ENCODE results near the gene ADNP.

The ADNP gene

GRCh38 chr20:50876816-50877215, 54.4 kb downstream of the ADNP start:
- no peaks in the 10 kb centered on the region for H3K9me3 ChIP-seq (ENCODE audit: control insufficient read depth, insufficient read depth, low read length)
- no peak overlapping the region for H3K9ac ChIP-seq (ENCODE audit: low read depth, low read length)
- H3K4me1 ChIP-seq (ENCODE audit: insufficient read depth, low read length): peaks cover 5% of the 10 kb centered on the region; the same call in 1 of the 2 replicates
- H3K36me3 ChIP-seq (ENCODE audit: insufficient read depth, low read length): no peaks in the 10 kb centered on the region

- H3K9me3 ChIP-seq (ENCODE audit: control insufficient read depth, insufficient read depth, low read length): no peaks in the 10 kb centered on the region
- H3K36me3 ChIP-seq (ENCODE audit: insufficient read depth, low read length): no peaks in the 10 kb centered on the region
- peaks cover 5% of the 10 kb centered on the region; the same call in 1 of the 2 replicates for H3K4me1 ChIP-seq (ENCODE audit: insufficient read depth, low read length)
- no peak overlapping the region for H3K9ac ChIP-seq (ENCODE audit: low read depth, low read length)
Measured at GRCh38 chr20:50876063-50876685, 55.1 kb downstream of the ADNP start.

- Histone ChIP-seq H3K4me1 (ENCODE audit: insufficient read depth, low read length) (peaks cover 10% of the 10 kb centered on the region; the same call in 1 of the 2 replicates), H3K9me3 (ENCODE audit: control insufficient read depth, insufficient read depth, low read length) (no peaks in the 10 kb centered on the region), H3K9ac (ENCODE audit: low read depth, low read length) (no peak overlapping the region), H3K36me3 (ENCODE audit: insufficient read depth, low read length) (no peaks in the 10 kb centered on the region)
Measured at GRCh38 chr20:50874758-50875665, 56.2 kb downstream of the ADNP start.

DNA sequence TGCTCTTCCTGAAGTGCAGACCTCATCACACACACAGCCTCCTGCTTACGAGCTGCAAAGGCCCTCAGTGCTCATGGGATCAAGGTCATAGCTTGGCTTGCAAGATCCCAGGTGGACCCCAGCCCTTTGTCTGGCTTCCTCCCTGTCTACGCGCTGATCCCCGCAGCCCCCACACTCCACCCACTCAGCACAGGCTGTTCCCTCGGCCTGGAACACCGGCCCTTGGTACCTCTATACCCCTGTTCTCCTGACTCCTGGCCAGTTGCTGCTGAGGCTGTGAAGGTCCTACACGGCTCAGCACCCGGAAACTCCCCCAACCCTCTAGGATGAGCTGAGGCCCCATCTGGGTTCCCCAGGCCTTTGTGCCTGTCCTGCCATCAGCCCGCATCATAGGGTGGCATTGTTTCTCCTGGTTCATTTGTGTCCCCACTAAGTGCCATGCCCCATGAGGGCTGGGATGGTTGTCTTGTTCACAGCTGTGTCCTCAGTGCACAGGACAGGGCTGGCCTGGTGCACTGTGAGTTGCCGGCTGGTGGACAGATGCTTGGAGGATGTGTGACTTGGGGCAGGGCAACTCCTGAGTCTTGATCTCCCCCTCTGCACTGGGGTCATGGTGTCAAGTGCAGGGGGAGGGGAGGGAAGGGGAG, 57.0 kb downstream of the ADNP start:
- no peaks in the 10 kb centered on the region for H3K9me3 ChIP-seq (ENCODE audit: control insufficient read depth, insufficient read depth, low read length)
- H3K4me1 ChIP-seq (ENCODE audit: insufficient read depth, low read length): peaks cover 10% of the 10 kb centered on the region; the same call in 1 of the 2 replicates
- H3K36me3 ChIP-seq (ENCODE audit: insufficient read depth, low read length): no peaks in the 10 kb centered on the region
- no peak overlapping the region for H3K9ac ChIP-seq (ENCODE audit: low read depth, low read length)

DNA sequence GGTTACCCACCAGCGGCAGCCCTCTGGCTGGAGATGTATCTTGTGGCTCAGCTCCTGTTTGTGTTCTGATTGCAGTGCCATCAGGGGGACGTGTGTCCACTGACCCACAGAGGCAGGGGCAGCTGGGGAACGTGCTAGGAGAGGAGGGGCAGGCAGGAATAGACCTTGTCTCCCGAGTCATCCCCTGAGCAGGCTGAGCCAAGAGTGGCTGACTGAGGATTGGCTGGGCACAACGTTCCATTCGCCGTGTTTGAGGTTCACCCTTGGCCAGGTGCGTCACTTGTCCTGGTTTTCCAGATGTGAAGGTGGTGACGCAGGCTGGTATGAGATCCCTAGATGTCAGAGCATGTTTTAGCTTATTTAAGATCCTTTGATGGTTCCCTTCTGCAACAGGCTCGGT, 57.7 kb downstream of the ADNP start:
- no peaks in the 10 kb centered on the region for H3K36me3 ChIP-seq (ENCODE audit: insufficient read depth, low read length)
- H3K9me3 ChIP-seq (ENCODE audit: control insufficient read depth, insufficient read depth, low read length): no peaks in the 10 kb centered on the region
- H3K9ac ChIP-seq (ENCODE audit: low read depth, low read length): no peak overlapping the region
- peaks cover 13% of the 10 kb centered on the region; the same call in 1 of the 2 replicates for H3K4me1 ChIP-seq (ENCODE audit: insufficient read depth, low read length)

DNA sequence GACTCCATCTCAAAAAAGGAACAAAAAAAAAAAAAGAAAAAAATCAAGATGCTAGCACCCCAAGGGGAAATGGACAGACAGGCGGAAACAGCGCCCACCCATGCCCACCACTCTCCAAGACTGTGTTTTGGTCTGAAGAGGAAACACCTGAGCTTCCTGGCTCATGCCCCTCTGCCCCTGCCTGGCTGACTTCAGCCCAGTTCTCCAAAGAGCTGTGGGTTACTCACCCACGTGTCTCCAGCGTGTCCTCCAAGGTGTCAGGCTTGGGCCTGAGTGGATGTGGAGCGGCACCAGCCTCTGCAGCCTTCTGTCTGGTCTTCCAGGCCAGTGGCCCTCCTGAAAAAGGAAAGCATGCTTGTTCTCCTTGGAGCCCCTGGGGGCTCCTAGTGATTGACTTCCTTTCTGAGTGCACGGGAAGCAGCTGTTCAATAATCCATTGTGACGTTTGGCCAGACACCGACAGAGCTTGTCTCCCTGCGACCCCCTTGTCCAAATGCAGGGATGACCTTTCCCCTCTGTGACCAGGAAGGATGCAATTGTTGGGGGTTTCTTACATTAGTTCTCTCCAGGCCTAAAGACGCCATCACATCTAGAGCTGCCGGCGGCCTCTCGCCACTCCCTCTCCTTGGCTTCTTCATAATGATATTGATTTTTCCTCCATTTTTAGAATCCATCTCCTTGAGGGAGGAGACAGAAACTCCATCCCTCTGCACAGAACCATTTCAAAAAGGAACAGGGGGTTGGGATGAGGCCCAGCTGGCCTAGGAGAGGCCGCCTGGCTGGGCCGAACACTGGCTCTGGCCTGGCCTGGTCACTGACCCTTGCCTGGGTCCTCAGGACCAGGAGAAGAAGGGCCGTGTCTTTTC, 58.4 kb downstream of the ADNP start:
- Histone ChIP-seq H3K9ac (ENCODE audit: low read depth, low read length) (no peak overlapping the region), H3K4me1 (ENCODE audit: insufficient read depth, low read length) (peaks cover 13% of the 10 kb centered on the region; the same call in 1 of the 2 replicates), H3K36me3 (ENCODE audit: insufficient read depth, low read length) (no peaks in the 10 kb centered on the region), H3K9me3 (ENCODE audit: control insufficient read depth, insufficient read depth, low read length) (no peaks in the 10 kb centered on the region)

DNA sequence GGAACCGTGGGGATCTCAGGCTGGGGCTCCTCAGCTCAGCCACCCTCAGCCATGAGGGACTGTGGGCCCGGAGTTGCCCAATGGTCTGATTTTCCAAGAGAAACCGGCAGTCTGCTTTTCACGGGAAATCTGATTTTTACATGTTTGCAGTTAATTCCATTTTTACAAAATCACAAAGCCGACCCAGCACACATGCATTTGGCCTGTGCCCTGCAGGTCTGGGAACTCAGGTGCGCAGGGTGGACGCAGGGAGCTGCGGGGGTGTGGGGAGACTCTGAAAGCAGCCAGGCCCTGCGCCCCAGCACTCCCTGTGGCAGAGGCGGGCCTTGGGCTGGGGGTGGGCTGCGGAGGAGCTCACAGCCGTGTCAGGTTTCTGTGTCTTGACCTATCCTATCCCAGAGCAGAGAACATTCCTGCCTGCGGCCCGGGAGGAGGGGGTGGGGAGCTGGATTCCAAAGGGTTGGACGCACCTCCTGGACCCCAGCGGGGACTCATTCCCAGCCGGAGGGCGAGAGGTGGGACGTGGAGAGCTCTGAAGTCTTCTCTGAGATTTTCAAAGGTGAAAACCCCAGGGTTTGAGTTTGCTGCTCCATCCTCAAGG, 60.6 kb downstream of the ADNP start:
- Histone ChIP-seq H3K9ac (ENCODE audit: low read depth, low read length) (peak overlapping the region; percentile 56), H3K36me3 (ENCODE audit: insufficient read depth, low read length) (no peaks in the 10 kb centered on the region), H3K4me1 (ENCODE audit: insufficient read depth, low read length) (peaks cover 8% of the 10 kb centered on the region; the same call in 1 of the 2 replicates), H3K9me3 (ENCODE audit: control insufficient read depth, insufficient read depth, low read length) (no peaks in the 10 kb centered on the region)

DNA sequence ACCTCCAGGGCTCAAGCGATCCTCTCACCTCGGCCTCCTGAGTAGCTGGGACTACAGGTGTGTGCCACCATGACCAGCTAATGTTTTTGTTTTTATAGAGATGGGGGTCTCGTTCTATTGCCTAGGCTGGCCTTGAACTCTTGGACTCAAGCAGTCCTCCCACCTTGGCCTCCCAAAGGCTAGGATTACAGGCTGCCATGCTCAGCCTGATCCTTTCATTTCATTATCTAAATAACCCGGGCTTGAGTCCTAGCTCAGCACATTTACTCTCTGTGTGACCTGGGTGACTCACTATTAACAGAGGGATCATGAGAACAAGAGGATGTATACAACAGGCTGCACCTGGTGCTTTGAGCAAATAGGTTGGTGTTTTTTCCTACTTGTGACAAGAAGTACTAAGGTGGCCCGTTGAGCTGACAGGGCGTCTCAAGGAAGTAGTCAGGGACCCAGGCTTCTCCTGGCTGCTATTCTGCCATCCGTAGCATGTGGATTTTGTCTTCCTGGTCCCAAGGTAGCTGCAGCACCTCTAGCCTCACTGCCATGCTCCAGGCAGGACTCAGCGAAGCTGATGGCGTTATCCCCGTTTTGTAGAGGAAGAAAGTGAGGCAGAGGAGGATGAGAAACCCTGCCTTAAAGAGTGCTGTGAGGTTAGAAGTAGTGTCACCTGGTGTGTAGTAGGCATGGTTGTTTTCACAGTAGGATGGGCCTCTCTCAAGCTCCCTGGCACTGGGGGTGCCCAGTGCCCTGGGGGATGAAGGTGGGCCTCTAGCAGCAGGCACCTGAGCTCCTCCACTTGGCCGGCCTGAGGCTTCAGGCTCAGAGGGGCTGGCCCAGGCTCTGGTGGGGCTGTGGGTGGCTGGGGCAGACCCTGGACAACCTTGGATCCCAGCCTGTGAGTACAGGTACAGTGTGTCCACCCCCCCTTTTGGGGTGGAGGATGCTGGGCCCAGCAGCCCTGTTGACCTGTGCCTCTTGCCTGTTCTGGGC, 62.4 kb downstream of the ADNP start:
- Histone ChIP-seq H3K36me3 (ENCODE audit: insufficient read depth, low read length) (no peaks in the 10 kb centered on the region), H3K9ac (ENCODE audit: low read depth, low read length) (no peak overlapping the region), H3K9me3 (ENCODE audit: control insufficient read depth, insufficient read depth, low read length) (no peaks in the 10 kb centered on the region), H3K4me1 (ENCODE audit: insufficient read depth, low read length) (peaks cover 14% of the 10 kb centered on the region; the same call in 1 of the 2 replicates)

DNA sequence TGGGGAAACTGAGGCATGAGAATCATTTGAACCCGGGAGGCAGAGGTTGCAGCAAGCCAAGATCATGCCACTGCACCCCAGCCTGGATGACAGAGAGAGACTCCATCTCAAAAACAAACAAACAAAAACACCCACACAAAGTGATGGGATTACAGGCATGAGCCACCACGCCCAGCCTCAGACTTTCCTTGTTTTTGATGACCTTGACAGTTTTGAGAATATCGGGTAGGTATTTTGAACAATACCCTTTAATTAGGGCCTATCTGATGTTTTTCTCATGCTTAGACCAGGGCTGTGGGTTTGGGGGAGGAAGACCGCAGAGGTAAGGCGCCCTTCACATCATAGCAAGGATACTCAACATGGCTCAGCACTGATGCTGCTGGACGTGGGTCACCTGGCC, 63.4 kb downstream of the ADNP start:
- Histone ChIP-seq H3K4me1 (ENCODE audit: insufficient read depth, low read length) (peaks cover 14% of the 10 kb centered on the region; the same call in 1 of the 2 replicates), H3K36me3 (ENCODE audit: insufficient read depth, low read length) (no peaks in the 10 kb centered on the region)

GRCh38 chr20:50866831-50867230, 64.4 kb downstream of the ADNP start:
- no peak overlapping the region for H3K9ac ChIP-seq (ENCODE audit: low read depth, low read length)
- H3K9me3 ChIP-seq (ENCODE audit: control insufficient read depth, insufficient read depth, low read length): no peaks in the 10 kb centered on the region
- H3K36me3 ChIP-seq (ENCODE audit: insufficient read depth, low read length): no peaks in the 10 kb centered on the region
- peaks cover 18% of the 10 kb centered on the region; the same call in 1 of the 2 replicates for H3K4me1 ChIP-seq (ENCODE audit: insufficient read depth, low read length)

More for the DNA sequence above, 63.4 kb downstream of the ADNP start:
- Histone ChIP-seq H3K9ac (ENCODE audit: low read depth, low read length) (no peak overlapping the region), H3K9me3 (ENCODE audit: control insufficient read depth, insufficient read depth, low read length) (no peaks in the 10 kb centered on the region)

DNA sequence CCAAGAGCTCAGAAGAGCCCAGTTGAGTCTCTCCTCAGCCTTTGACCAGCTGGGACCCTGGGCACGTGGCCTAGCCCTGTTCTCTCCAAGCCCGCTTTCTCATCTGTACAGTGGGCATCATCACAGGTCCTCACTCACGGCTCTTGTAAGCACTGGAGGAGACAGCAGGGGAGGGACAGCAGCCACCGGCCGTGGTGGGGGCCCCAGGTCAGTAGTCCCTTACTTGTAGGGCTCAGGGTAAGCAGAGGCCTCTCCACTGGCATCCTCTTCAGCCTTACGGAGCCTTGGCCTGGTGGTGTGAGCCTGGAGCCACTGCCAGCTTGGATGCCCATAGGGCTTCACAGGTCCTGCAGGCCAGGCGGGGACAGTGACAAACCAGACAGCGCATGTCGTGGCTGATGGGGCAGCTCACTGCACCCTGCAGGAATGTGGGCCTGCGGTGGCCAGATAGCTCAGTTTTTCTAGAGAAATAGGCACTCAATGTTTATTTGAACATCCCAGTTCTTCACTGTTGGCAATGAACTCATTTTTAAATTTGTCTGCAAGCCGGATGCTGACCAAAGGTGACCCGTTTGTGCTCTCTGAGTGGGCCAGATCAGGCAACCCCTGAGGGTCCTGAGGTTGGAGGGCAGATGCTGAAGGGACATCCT, 65.1 kb downstream of the ADNP start:
- no peaks in the 10 kb centered on the region for H3K9me3 ChIP-seq (ENCODE audit: control insufficient read depth, insufficient read depth, low read length)
- H3K9ac ChIP-seq (ENCODE audit: low read depth, low read length): no peak overlapping the region
- H3K36me3 ChIP-seq (ENCODE audit: insufficient read depth, low read length): no peaks in the 10 kb centered on the region
- H3K4me1 ChIP-seq (ENCODE audit: insufficient read depth, low read length): peaks cover 18% of the 10 kb centered on the region; the same call in 1 of the 2 replicates

- H3K4me1 ChIP-seq (ENCODE audit: insufficient read depth, low read length): peaks cover 18% of the 10 kb centered on the region; the same call in 1 of the 2 replicates
- H3K9me3 ChIP-seq (ENCODE audit: control insufficient read depth, insufficient read depth, low read length): no peaks in the 10 kb centered on the region
- H3K36me3 ChIP-seq (ENCODE audit: insufficient read depth, low read length): no peaks in the 10 kb centered on the region
- no peak overlapping the region for H3K9ac ChIP-seq (ENCODE audit: low read depth, low read length)
Measured at GRCh38 chr20:50865591-50865990, 65.6 kb downstream of the ADNP start.

All from ES-I3 (cell line).